ENCODE results near the gene ZNF286A.

- no peak for TF ChIP-seq CTCF (conservative IDR thresholded peaks at IDR 0.05 in 1 of 2, IDR thresholded peaks at IDR 0.05 in 1 of 2; ENCODE audit: extremely low read depth in 1 of 2, insufficient read depth in 1 of 2, low read depth in 1 of 2, low read length in 2 of 2)
- TF ChIP-seq EZH2 (IDR thresholded peaks at IDR 0.05; ENCODE audit: borderline replicate concordance, low read length), result no peak
Observed at GRCh38 chr17:15652960-15653359, 46.6 kb upstream of the ZNF286A start.

Measured in mammary epithelial cell (primary cell).